ENCODE data around the gene PER1. TPM values are rescaled to one million over a fixed set of nuclear protein-coding genes. Genes with fewer than 3 reads are reported as not detected.
A peak's percentile ranks its signal among the peaks of the same experiment; 100 is the strongest.

Gene PER1
- total and polyA plus RNA-seq, 9 of the 15 experiments (the other 6 are each of a cell fraction or from before 2014, with no cell fraction given) = 0.13 to 26.0 (median 3.4) TPM

DNA sequence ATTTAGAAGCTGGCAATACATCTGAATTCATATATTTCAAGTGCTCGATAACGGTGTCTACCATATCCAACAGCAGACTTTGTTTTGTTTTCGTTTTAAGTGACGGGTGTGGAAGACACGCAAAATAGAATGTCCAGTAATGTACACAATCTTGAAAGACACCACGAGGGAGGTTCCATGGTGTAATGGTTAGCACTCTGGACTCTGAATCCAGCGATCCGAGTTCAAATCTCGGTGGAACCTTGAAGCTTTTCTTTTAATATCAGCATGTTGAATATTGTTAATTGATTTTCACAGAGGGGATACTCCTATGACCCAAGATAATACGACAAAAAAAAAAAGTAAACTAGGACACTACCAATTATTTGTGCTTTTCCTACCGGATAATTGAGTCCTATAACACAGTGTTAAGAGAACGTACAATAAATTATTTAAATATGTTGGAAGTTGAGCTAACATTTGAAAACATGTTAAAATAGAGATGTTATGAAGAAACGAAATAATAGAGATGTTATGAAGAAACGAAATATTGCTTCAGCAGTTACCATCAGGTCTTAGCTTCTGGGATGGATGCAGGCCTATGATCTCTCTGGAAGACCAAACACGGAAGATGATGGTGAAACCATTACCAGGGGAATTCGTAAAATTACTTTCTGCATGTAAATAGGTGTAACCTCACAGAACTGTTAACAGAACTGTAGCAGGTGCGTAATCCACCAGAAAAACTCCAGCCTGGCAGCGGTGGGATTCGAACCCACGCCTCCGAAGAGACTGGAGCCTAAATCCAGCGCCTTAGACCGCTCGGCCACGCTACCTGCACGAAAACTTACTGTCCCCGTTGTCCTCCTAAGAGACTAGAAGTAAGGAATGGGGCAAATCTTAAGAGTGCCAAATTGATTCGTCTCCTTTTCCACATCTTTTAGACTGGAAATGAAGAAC, 32.4 kb downstream of the PER1 start (continued):
- TF ChIP-seq, protein P1, sequence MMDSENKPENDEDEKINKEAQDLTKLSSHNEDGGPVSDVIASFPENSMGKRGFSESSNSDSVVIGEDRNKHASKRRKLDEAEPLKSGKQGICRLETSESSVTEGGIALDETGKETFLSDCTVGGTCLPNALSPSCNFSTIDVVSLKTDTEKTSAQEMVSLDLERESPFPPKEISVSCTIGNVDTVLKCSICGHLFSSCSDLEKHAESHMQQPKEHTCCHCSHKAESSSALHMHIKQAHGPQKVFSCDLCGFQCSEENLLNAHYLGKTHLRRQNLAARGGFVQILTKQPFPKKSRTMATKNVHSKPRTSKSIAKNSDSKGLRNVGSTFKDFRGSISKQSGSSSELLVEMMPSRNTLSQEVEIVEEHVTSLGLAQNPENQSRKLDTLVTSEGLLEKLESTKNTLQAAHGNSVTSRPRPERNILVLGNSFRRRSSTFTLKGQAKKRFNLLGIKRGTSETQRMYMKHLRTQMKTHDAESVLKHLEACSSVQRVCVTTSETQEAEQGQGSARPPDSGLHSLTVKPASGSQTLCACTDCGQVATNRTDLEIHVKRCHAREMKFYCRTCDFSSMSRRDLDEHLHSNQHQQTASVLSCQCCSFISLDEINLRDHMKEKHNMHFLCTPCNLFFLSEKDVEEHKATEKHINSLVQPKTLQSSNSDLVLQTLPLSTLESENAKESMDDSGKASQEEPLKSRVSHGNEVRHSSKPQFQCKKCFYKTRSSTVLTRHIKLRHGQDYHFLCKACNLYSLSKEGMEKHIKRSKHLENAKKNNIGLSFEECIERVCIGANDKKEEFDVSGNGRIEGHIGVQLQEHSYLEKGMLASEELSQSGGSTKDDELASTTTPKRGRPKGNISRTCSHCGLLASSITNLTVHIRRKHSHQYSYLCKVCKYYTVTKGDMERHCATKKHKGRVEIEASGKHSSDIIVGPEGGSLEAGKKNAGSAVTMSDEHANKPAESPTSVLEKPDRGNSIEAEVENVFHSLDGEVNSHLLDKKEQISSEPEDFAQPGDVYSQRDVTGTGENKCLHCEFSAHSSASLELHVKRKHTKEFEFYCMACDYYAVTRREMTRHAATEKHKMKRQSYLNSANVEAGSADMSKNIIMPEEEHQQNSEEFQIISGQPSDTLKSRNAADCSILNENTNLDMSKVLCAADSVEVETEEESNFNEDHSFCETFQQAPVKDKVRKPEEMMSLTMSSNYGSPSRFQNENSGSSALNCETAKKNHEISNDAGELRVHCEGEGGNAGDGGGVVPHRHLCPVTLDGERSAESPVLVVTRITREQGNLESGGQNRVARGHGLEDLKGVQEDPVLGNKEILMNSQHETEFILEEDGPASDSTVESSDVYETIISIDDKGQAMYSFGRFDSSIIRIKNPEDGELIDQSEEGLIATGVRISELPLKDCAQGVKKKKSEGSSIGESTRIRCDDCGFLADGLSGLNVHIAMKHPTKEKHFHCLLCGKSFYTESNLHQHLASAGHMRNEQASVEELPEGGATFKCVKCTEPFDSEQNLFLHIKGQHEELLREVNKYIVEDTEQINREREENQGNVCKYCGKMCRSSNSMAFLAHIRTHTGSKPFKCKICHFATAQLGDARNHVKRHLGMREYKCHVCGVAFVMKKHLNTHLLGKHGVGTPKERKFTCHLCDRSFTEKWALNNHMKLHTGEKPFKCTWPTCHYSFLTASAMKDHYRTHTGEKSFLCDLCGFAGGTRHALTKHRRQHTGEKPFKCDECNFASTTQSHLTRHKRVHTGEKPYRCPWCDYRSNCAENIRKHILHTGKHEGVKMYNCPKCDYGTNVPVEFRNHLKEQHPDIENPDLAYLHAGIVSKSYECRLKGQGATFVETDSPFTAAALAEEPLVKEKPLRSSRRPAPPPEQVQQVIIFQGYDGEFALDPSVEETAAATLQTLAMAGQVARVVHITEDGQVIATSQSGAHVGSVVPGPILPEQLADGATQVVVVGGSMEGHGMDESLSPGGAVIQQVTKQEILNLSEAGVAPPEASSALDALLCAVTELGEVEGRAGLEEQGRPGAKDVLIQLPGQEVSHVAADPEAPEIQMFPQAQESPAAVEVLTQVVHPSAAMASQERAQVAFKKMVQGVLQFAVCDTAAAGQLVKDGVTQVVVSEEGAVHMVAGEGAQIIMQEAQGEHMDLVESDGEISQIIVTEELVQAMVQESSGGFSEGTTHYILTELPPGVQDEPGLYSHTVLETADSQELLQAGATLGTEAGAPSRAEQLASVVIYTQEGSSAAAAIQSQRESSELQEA (IDR thresholded peaks at IDR 0.05; ENCODE audit: low read depth) = peak; percentile 62; the same call in 1 of the 2 replicates
- peak; percentile 43; the same call in 1 of the 2 replicates for TF ChIP-seq ZNF24 (IDR thresholded peaks at IDR 0.05)
- no peak for TF ChIP-seq SRF (CRISPR knock-in tag; IDR thresholded peaks at IDR 0.05)
- TF ChIP-seq CBFA2T3 (IDR thresholded peaks at IDR 0.05) = no peak
- 0 out of 2 replicates have a peak, but pooled peaks have one; percentile 80 for TF ChIP-seq NR1H2 (CRISPR knock-in tag; IDR thresholded peaks at IDR 0.05)
- TF ChIP-seq MCM3 (IDR thresholded peaks at IDR 0.05) = no peak
- TF ChIP-seq SMARCB1 (IDR thresholded peaks at IDR 0.05; ENCODE audit: insufficient read length, low read depth) = no peak
- peak; percentile 71; the same call in 1 of the 2 replicates for TF ChIP-seq EP300 (IDR thresholded peaks at IDR 0.05; ENCODE audit: low read length)
- peak; percentile 68; the same call in 1 of the 2 replicates for TF ChIP-seq RFX5 (IDR thresholded peaks at IDR 0.05; ENCODE audit: low read depth, low read length)
- TF ChIP-seq ZNF408 (CRISPR knock-in tag; IDR thresholded peaks at IDR 0.05; ENCODE audit: low read depth) = no peak
- 0 out of 2 replicates have a peak, but pooled peaks have one; percentile 34 for TF ChIP-seq ETV5 (CRISPR knock-in tag; IDR thresholded peaks at IDR 0.05; ENCODE audit: low read depth)
- TF ChIP-seq CAMTA2 (CRISPR knock-in tag; conservative IDR thresholded peaks at IDR 0.05) = no peak
- no peak; the same call in 1 of the 2 replicates for TF ChIP-seq SREBF1 (IDR thresholded peaks at IDR 0.05; ENCODE audit: borderline replicate concordance, low read depth, low read length)
- TF ChIP-seq ZNF589 (CRISPR knock-in tag; IDR thresholded peaks at IDR 0.05; ENCODE audit: low read depth) = 0 out of 2 replicates have a peak, but pooled peaks have one; percentile 29
- peak; percentile 30 for TF ChIP-seq SMAD1 (IDR thresholded peaks at IDR 0.05; ENCODE audit: low read depth, low read length, partially characterized antibody)
- TF ChIP-seq NBN (IDR thresholded peaks at IDR 0.05; ENCODE audit: low read depth) = no peak; the same call in 1 of the 2 replicates
- TF ChIP-seq SMAD2 (IDR thresholded peaks at IDR 0.05; ENCODE audit: low read depth, low read length) = no peak
- TF ChIP-seq CBX1 (IDR thresholded peaks at IDR 0.05; ENCODE audit: low read depth) = no peak
- TF ChIP-seq SIN3A (IDR thresholded peaks at IDR 0.05; ENCODE audit: borderline replicate concordance in 2 of 2, control insufficient read depth in 1 of 2, low read depth in 2 of 2, low read length in 2 of 2) = no peak
- TF ChIP-seq, protein P2, sequence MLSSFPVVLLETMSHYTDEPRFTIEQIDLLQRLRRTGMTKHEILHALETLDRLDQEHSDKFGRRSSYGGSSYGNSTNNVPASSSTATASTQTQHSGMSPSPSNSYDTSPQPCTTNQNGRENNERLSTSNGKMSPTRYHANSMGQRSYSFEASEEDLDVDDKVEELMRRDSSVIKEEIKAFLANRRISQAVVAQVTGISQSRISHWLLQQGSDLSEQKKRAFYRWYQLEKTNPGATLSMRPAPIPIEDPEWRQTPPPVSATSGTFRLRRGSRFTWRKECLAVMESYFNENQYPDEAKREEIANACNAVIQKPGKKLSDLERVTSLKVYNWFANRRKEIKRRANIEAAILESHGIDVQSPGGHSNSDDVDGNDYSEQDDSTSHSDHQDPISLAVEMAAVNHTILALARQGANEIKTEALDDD (IDR thresholded peaks at IDR 0.05) = peak; percentile 81

Measured in K562 (cell line).